Trophoblast cell (in vitro differentiated cells and primary cell): ENCODE data around the gene FBLIM1.

Experiments used
- DNase-seq, 2 donors: peaks; one replicate each; pipeline ENCODE4 v3.0.0-alpha.2; 2016
- H2AFZ ChIP-seq: 2 replicates; pipeline ENCODE4 v1.6.1; 2013; ENCODE audit warnings: low read length, moderate library complexity, mild to moderate bottlenecking; ENCODE audit not compliant: insufficient read depth, poor library complexity
- H2AK5ac ChIP-seq: 2 replicates; pipeline ENCODE4 v1.6.1; 2013; ENCODE audit warnings: mild to moderate bottlenecking, low read length
- H2BK120ac ChIP-seq: 2 replicates; pipeline ENCODE4 v1.6.1; 2013; ENCODE audit warnings: low read length, mild to moderate bottlenecking, moderate library complexity; ENCODE audit not compliant: insufficient read depth, poor library complexity
- H2BK12ac ChIP-seq: 2 replicates; pipeline ENCODE4 v1.6.1; 2013; ENCODE audit warnings: mild to moderate bottlenecking, low read length, moderate library complexity
- H2BK5ac ChIP-seq: 2 replicates; pipeline ENCODE4 v1.6.1; 2013; ENCODE audit warnings: low read length, low read depth, moderate library complexity, mild to moderate bottlenecking; ENCODE audit not compliant: poor library complexity
- H3K14ac ChIP-seq: 2 replicates; pipeline ENCODE4 v1.6.1; 2013; ENCODE audit warnings: mild to moderate bottlenecking, low read length
- H3K18ac ChIP-seq: 2 replicates; pipeline ENCODE4 v1.6.1; 2013; ENCODE audit warnings: mild to moderate bottlenecking, low read length
- H3K23ac ChIP-seq: 2 replicates; pipeline ENCODE4 v1.6.1; 2013; ENCODE audit warnings: low read length
- H3K27ac ChIP-seq: 2 replicates; pipeline ENCODE4 v1.5.1; 2013; ENCODE audit warnings: low read depth, mild to moderate bottlenecking, inconsistent platforms, low read length, moderate library complexity
- H3K27me3 ChIP-seq: 2 replicates; pipeline ENCODE4 v1.6.1; 2013; ENCODE audit warnings: inconsistent platforms, mild to moderate bottlenecking, low read length, moderate library complexity; ENCODE audit not compliant: insufficient read depth
- H3K36me3 ChIP-seq, 2 experiments: 1 replicate in 1 of 2; 2 replicates in 1 of 2; pipeline ENCODE4 v1.6.1; 2013; ENCODE audit warnings: low read length in 2 of 2, mild to moderate bottlenecking in 2 of 2, moderate library complexity in 1 of 2; ENCODE audit not compliant: insufficient read depth in 2 of 2, control insufficient read depth in 1 of 2
- H3K4ac ChIP-seq: 2 replicates; pipeline ENCODE4 v1.6.1; 2013; ENCODE audit warnings: low read depth, mild to moderate bottlenecking, low read length, moderate library complexity
- H3K4me1 ChIP-seq, 2 experiments: 1 replicate in 1 of 2; 2 replicates in 1 of 2; pipeline ENCODE4 v1.6.1; 2013; ENCODE audit warnings: low read length in 2 of 2, mild to moderate bottlenecking in 2 of 2, moderate library complexity in 1 of 2; ENCODE audit not compliant: insufficient read depth in 2 of 2, control insufficient read depth in 1 of 2
- H3K4me2 ChIP-seq: 2 replicates; pipeline ENCODE4 v1.6.1; 2013; ENCODE audit warnings: inconsistent platforms, mild to moderate bottlenecking, low read length, moderate library complexity
- H3K4me3 ChIP-seq: 2 replicates; pipeline ENCODE4 v1.5.1; 2013; ENCODE audit warnings: mild to moderate bottlenecking, low read depth, low read length, inconsistent platforms
- H3K79me1 ChIP-seq: one replicate; pipeline ENCODE4 v1.6.1; 2013; ENCODE audit warnings: low read length
- H3K79me2 ChIP-seq: 2 replicates; pipeline ENCODE4 v1.6.1; 2013; ENCODE audit warnings: low read length, mild to moderate bottlenecking; ENCODE audit not compliant: control insufficient read depth, insufficient read depth, poor library complexity
- H3K9ac ChIP-seq: 2 replicates; pipeline ENCODE4 v1.6.1; 2013; ENCODE audit warnings: mild to moderate bottlenecking, low read length
- H3K9me3 ChIP-seq: 2 replicates; pipeline ENCODE4 v1.6.1; 2013; ENCODE audit warnings: low read depth, mild to moderate bottlenecking, control low read depth, inconsistent platforms, low read length; ENCODE audit not compliant: insufficient read depth
- H4K12ac ChIP-seq: 2 replicates; pipeline ENCODE4 v1.6.1; 2013; ENCODE audit warnings: low read depth, mild to moderate bottlenecking, low read length, moderate library complexity
- H4K8ac ChIP-seq: 2 replicates; pipeline ENCODE4 v1.6.1; 2013; ENCODE audit warnings: low read depth, mild to moderate bottlenecking, low read length, moderate library complexity
- H4K91ac ChIP-seq: one replicate; pipeline ENCODE4 v1.6.1; 2013; ENCODE audit warnings: low read depth, mild to moderate bottlenecking, low read length, moderate library complexity
- WGBS: extraction: QIAGEN DNeasy Blood & Tissue Kit; methylation state at CpG from one replicate; pipeline ENCODE4 v1.1.7; 2013; ENCODE audit warnings: missing lambda C conversion rate; ENCODE audit not compliant: insufficient read length, insufficient coverage; ENCODE audit errors: extremely low coverage; 5-methylcytosine and 5-hydroxymethylcytosine counted together

The FBLIM1 gene

DNA sequence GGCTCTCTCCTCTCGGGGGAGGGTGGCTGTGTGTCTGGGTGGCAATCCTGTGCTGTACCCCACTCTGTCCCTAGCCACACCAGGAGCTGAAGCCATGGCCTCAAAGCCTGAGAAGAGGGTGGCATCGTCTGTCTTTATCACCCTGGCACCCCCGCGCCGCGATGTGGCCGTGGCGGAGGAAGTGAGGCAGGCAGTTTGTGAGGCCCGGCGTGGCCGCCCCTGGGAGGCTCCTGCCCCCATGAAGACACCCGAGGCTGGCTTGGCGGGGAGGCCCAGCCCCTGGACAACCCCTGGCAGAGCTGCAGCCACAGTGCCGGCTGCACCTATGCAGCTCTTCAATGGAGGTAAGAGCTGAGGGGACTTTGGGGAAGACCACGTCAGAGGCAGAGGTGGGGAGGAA, 6.3 kb downstream of the FBLIM1 start:
- H3K4ac ChIP-seq, result peak overlapping the region; percentile 50
- DNase-seq, result no peak
- H4K91ac ChIP-seq, result no peak overlapping the region
- WGBS, result no CpG with 5 or more reads among the region's 15 CpGs
- H2BK120ac ChIP-seq, result no peak overlapping the region
- no peak overlapping the region for H3K4me2 ChIP-seq
- no peaks in the 10 kb centered on the region for H3K27me3 ChIP-seq
- H2BK12ac ChIP-seq, result no peak overlapping the region
- no peak overlapping the region for H4K8ac ChIP-seq
- H3K79me2 ChIP-seq, result peaks cover 9% of the 10 kb centered on the region
- H3K36me3 ChIP-seq, result peaks cover 56 to 59% of the 10 kb centered on the region in 2 experiments
- no peak overlapping the region for H3K14ac ChIP-seq
- H3K27ac ChIP-seq, result no peak overlapping the region
- no peak overlapping the region for H3K4me3 ChIP-seq
- no peak overlapping the region for H2AFZ ChIP-seq
- no peak overlapping the region for H3K9ac ChIP-seq
- peak overlapping the region; percentile 11 for H3K18ac ChIP-seq
- H3K4me1 ChIP-seq, result peaks cover 10 to 18% of the 10 kb centered on the region in 2 experiments
- H2AK5ac ChIP-seq, result no peak overlapping the region
- no peaks in the 10 kb centered on the region for H3K9me3 ChIP-seq
- no peak overlapping the region for H3K23ac ChIP-seq
- H2BK5ac ChIP-seq, result peak overlapping the region; percentile 24
- H4K12ac ChIP-seq, result no peak overlapping the region
- H3K79me1 ChIP-seq, result peaks cover 9% of the 10 kb centered on the region

DNA sequence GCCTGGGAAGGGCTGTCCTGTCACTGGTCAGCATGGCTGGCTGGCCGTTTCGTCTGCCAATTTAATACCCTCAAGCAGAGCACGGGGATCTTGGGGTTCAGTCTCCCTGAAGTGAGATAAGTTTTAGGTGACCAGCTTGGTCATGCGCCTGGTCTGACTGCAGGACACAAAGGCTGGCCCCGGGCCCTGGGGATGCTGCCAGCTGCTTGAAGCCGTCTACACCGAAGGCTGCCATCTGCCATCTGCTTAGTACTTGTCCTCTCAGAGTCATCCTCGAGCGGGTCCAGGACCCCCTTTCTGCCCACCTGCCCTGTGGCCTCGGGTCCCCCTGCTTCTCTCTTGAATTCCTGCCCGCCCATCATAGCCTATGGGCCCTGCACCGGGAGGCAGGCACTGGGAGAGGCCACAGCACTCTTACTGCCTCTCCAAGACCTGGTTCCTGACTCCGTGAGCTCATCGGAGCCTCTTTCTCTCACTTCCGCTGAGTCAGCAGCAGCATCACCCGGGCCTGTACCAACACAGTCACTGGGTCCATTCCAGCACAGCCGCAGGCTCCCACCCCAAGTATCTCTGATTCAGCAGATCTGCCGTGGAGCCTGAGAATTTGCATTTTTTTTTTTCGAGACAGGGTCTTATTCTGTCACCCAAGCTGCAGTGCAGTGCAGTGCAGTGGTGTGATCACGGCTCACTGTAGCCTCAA, 7.0 kb downstream of the FBLIM1 start:
- Histone ChIP-seq H3K27ac (no peak overlapping the region), H4K12ac (no peak overlapping the region), H3K14ac (no peak overlapping the region), H3K36me3 (peaks cover 63 to 67% of the 10 kb centered on the region in 2 experiments), H3K4me1 (peaks cover 10 to 16% of the 10 kb centered on the region in 2 experiments), H3K27me3 (no peaks in the 10 kb centered on the region), H4K8ac (no peak overlapping the region), H3K79me2 (peaks cover 8% of the 10 kb centered on the region), H3K18ac (peak overlapping the region; percentile 24), H3K9ac (no peak overlapping the region), H3K4me2 (no peak overlapping the region), H2BK5ac (no peak overlapping the region), H2BK12ac (no peak overlapping the region), H2AK5ac (no peak overlapping the region), H4K91ac (no peak overlapping the region), H3K4ac (no peak overlapping the region), H3K4me3 (no peak overlapping the region), H3K23ac (no peak overlapping the region), H2BK120ac (no peak overlapping the region), H3K79me1 (peaks cover 6% of the 10 kb centered on the region), H2AFZ (no peak overlapping the region), H3K9me3 (peaks cover 1% of the 10 kb centered on the region)
- DNase-seq, result no peak
- no CpG with 5 or more reads among the region's 20 CpGs for WGBS

DNA sequence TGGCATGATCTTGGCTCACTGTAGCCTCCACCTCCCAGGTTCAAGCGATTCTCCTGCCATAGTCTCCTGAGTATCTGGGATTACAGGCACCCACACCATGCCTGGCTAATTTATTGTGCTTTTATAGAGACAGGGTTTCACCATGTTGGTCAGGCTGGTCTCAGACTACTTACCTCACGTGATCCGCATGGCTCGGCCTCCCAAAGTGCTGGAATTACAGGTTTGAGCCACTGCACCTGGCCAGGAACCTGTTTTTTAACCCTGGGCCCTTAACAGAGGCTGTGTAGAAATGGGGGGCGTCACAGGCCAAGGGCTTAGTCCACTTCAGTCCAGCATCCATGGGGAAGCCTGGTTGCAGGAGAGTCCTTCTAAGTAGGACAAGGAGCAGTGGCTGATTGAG, 9.3 kb downstream of the FBLIM1 start:
- H3K4me3 ChIP-seq, result no peak overlapping the region
- H3K27me3 ChIP-seq, result no peaks in the 10 kb centered on the region
- H3K9me3 ChIP-seq, result peaks cover 1% of the 10 kb centered on the region
- H3K18ac ChIP-seq, result no peak overlapping the region
- H3K4me2 ChIP-seq, result no peak overlapping the region
- no peaks in the 10 kb centered on the region for H3K4me1 ChIP-seq
- H3K23ac ChIP-seq, result no peak overlapping the region
- no peak overlapping the region for H3K14ac ChIP-seq
- no peaks in the 10 kb centered on the region for H3K79me1 ChIP-seq
- H3K79me2 ChIP-seq, result no peaks in the 10 kb centered on the region
- H2BK12ac ChIP-seq, result no peak overlapping the region
- H3K27ac ChIP-seq, result no peak overlapping the region
- no peak for DNase-seq
- H3K36me3 ChIP-seq, result peaks cover 81 to 87% of the 10 kb centered on the region in 2 experiments
- H3K9ac ChIP-seq, result no peak overlapping the region
- H2AFZ ChIP-seq, result no peak overlapping the region
- no CpG with 5 or more reads among the region's 5 CpGs for WGBS
- no peak overlapping the region for H3K4ac ChIP-seq
- H2BK5ac ChIP-seq, result no peak overlapping the region
- no peak overlapping the region for H4K91ac ChIP-seq
- no peak overlapping the region for H2AK5ac ChIP-seq
- no peak overlapping the region for H4K8ac ChIP-seq
- H2BK120ac ChIP-seq, result no peak overlapping the region
- H4K12ac ChIP-seq, result no peak overlapping the region

DNA sequence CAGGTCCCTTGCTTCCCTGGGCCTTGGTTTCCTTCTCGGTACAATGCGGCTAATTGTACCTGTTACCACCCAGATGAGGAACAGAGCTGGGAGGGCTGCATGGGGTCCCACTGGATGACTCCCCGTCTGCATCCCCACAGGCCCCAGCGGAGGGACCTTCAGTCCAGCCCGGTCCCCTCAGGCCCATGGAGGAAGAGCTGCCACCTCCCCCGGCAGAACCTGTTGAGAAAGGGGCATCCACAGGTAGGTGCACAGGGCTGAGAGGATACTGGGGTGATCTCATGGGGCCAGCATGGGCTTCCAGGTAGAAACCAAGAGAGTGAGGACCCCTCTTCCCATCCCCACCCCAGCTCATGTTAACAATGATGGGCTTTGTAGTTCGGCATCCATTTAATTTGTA, 9.8 kb downstream of the FBLIM1 start:
- Histone ChIP-seq H3K4ac (no peak overlapping the region), H2BK120ac (no peak overlapping the region), H3K9ac (no peak overlapping the region), H3K27me3 (no peaks in the 10 kb centered on the region), H3K9me3 (peaks cover 1% of the 10 kb centered on the region), H3K36me3 (peaks cover 84 to 91% of the 10 kb centered on the region in 2 experiments), H2BK12ac (no peak overlapping the region), H3K14ac (no peak overlapping the region), H2AK5ac (no peak overlapping the region), H2AFZ (no peak overlapping the region), H3K23ac (no peak overlapping the region), H4K91ac (no peak overlapping the region), H2BK5ac (no peak overlapping the region), H3K18ac (peak overlapping the region; percentile 38), H3K79me1 (no peaks in the 10 kb centered on the region), H3K79me2 (no peaks in the 10 kb centered on the region), H3K4me2 (no peak overlapping the region), H4K8ac (no peak overlapping the region), H4K12ac (no peak overlapping the region), H3K4me1 (no peaks in the 10 kb centered on the region), H3K27ac (no peak overlapping the region), H3K4me3 (no peak overlapping the region)
- DNase-seq, result no peak
- WGBS, result no CpG with 5 or more reads among the region's 7 CpGs
